ENCODE measurements around the gene MKNK1. TPM values are rescaled to one million over a fixed set of nuclear protein-coding genes. Genes with fewer than 3 reads are reported as not detected.

Gene MKNK1
- total RNA-seq, 1 experiment from 2014 or later, result 22.7 TPM

- intact Hi-C loops (cut with micrococcal nuclease; ENCODE audit: unreplicated experiment), result no loop called here
- no peak for DNase-seq
- no peaks in the 10 kb centered on the region for H3K36me3 ChIP-seq (ENCODE audit: control insufficient read depth, insufficient read depth, low read length)
- H3K9me3 ChIP-seq, result no peaks in the 10 kb centered on the region
- H3K4me1 ChIP-seq, result no peaks in the 10 kb centered on the region
- Mint-ChIP-seq H3K27me3 (ENCODE audit: insufficient read depth, unreplicated experiment) (peaks cover 6% of the 10 kb centered on the region), H3K4me1 (ENCODE audit: low read depth, unreplicated experiment) (no peaks in the 10 kb centered on the region), H3K36me3 (ENCODE audit: insufficient read depth, unreplicated experiment) (no peaks in the 10 kb centered on the region), H3K27ac (ENCODE audit: unreplicated experiment) (no peak overlapping the region), H3K9me3 (ENCODE audit: unreplicated experiment) (no peaks in the 10 kb centered on the region), H3K4me3 (ENCODE audit: unreplicated experiment) (no peak overlapping the region)
- H3K27me3 ChIP-seq (replicated peaks; ENCODE audit: control insufficient read depth, insufficient read depth, low read length), result no peaks in the 10 kb centered on the region
- H3K4me3 ChIP-seq (ENCODE audit: low read depth, low read length), result no peak overlapping the region
- BruUV-seq (replicated peaks), result no TSS peak
- no peak for TF ChIP-seq CTCF (IDR thresholded peaks at IDR 0.05; ENCODE audit: insufficient read depth in 1 of 2, low read depth in 1 of 2, low read length in 1 of 2, severe bottlenecking in 1 of 2, unreplicated experiment in 1 of 2)
- POLR2A ChIA-PET, result no interaction called here
- CTCF ChIA-PET, result interaction anchor here (1.0 to 1.8 kb wide), 2 partner anchors 8 to 60 kb away, joined by 3 to 4 read pairs; partner anchors contain the start of gene MKNK1
Observed at GRCh38 chr1:46543382-46543760, 60.7 kb downstream of the MKNK1 start.

GRCh38 chr1:46539972-46540371 is 64.1 kb downstream of the MKNK1 start:
- BruUV-seq (replicated peaks), result no TSS peak
- no peaks in the 10 kb centered on the region for H3K27me3 ChIP-seq (replicated peaks; ENCODE audit: control insufficient read depth, insufficient read depth, low read length)
- intact Hi-C loops (cut with micrococcal nuclease; ENCODE audit: unreplicated experiment), result no loop called here
- Mint-ChIP-seq H3K27me3 (ENCODE audit: insufficient read depth, unreplicated experiment) (peaks cover 9% of the 10 kb centered on the region), H3K4me3 (ENCODE audit: unreplicated experiment) (no peak overlapping the region), H3K4me1 (ENCODE audit: low read depth, unreplicated experiment) (no peaks in the 10 kb centered on the region), H3K36me3 (ENCODE audit: insufficient read depth, unreplicated experiment) (no peaks in the 10 kb centered on the region), H3K9me3 (ENCODE audit: unreplicated experiment) (peaks cover 10% of the 10 kb centered on the region), H3K27ac (ENCODE audit: unreplicated experiment) (no peak overlapping the region)
- ChIA-PET CTCF (no interaction called here), POLR2A (no interaction called here)
- no peak overlapping the region for H3K4me3 ChIP-seq (ENCODE audit: low read depth, low read length)
- H3K36me3 ChIP-seq (ENCODE audit: control insufficient read depth, insufficient read depth, low read length), result no peaks in the 10 kb centered on the region
- DNase-seq, result no peak
- H3K4me1 ChIP-seq, result no peaks in the 10 kb centered on the region
- no peak for TF ChIP-seq CTCF (IDR thresholded peaks at IDR 0.05; ENCODE audit: insufficient read depth in 1 of 2, low read depth in 1 of 2, low read length in 1 of 2, severe bottlenecking in 1 of 2, unreplicated experiment in 1 of 2)
- no peaks in the 10 kb centered on the region for H3K9me3 ChIP-seq

- intact Hi-C loops (cut with micrococcal nuclease; ENCODE audit: unreplicated experiment), result no loop called here
- Mint-ChIP-seq H3K27ac (ENCODE audit: unreplicated experiment) (no peak overlapping the region), H3K27me3 (ENCODE audit: insufficient read depth, unreplicated experiment) (peaks cover 9% of the 10 kb centered on the region), H3K36me3 (ENCODE audit: insufficient read depth, unreplicated experiment) (peaks cover 6% of the 10 kb centered on the region), H3K4me1 (ENCODE audit: low read depth, unreplicated experiment) (no peaks in the 10 kb centered on the region), H3K9me3 (ENCODE audit: unreplicated experiment) (peaks cover 10% of the 10 kb centered on the region), H3K4me3 (ENCODE audit: unreplicated experiment) (no peak overlapping the region)
- H3K4me1 ChIP-seq, result no peaks in the 10 kb centered on the region
- H3K4me3 ChIP-seq (ENCODE audit: low read depth, low read length), result no peak overlapping the region
- no peak for TF ChIP-seq CTCF (IDR thresholded peaks at IDR 0.05; ENCODE audit: insufficient read depth in 1 of 2, low read depth in 1 of 2, low read length in 1 of 2, severe bottlenecking in 1 of 2, unreplicated experiment in 1 of 2)
- no peak for DNase-seq
- BruUV-seq (replicated peaks), result no TSS peak
- CTCF ChIA-PET, result no interaction called here
- POLR2A ChIA-PET, result no interaction called here
- no peaks in the 10 kb centered on the region for H3K9me3 ChIP-seq
- H3K27me3 ChIP-seq (replicated peaks; ENCODE audit: control insufficient read depth, insufficient read depth, low read length), result no peaks in the 10 kb centered on the region; the same call in 1 of the 2 replicates
- H3K36me3 ChIP-seq (ENCODE audit: control insufficient read depth, insufficient read depth, low read length), result no peaks in the 10 kb centered on the region
Observed at GRCh38 chr1:46538147-46538546, 65.9 kb downstream of the MKNK1 start.
